ENCODE results near the gene PFKP. TPM values are rescaled to one million over a fixed set of nuclear protein-coding genes. Genes with fewer than 3 reads are reported as not detected.

PFKP gene
- total RNA-seq, 1 experiment from 2014 or later: 232 TPM

DNA sequence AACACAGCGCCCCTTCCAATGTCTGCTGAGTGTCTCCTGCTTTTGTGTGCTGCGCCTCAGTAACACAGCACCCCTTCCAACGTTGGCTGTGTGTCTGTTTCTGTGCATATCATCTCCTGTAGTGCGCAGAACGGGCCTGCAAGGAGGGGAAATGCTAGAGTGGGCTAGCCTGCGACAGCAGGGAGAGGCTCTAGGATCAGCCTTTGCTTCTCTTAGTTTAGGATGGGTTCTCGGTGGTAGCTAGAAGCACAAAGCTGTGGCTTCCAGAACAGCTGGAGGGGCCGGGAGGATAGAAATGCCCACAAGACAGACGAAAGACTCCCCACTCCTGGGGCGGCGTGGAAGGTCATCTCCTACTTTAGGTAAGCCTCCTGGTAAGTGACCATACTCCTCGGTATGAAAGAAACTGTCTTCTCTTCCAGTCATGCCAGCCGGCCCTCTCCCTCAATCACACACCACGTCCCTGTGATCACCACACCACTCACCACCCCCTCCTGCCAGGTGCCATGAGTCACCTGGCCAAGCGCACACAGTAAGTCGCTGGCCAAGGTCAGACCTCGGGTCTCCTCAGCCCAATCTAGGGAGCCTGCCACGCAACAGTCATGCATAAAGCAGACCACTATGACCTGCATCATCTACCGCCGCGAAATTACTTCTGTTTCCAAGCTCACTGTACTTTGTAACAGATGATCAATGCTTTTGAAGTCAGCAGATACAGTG is 100.4 kb downstream of the PFKP start:
- in situ Hi-C loops (cut with HindIII; ENCODE audit: low pct_unique_long_range_greater_than_20kb, low sequenced_read_pairs): no loop called here
- CTCF ChIA-PET: no interaction called here
- peaks cover 20% of the 10 kb centered on the region for H3K36me3 ChIP-seq (ENCODE audit: control insufficient read depth, insufficient read depth, low read length)

DNA sequence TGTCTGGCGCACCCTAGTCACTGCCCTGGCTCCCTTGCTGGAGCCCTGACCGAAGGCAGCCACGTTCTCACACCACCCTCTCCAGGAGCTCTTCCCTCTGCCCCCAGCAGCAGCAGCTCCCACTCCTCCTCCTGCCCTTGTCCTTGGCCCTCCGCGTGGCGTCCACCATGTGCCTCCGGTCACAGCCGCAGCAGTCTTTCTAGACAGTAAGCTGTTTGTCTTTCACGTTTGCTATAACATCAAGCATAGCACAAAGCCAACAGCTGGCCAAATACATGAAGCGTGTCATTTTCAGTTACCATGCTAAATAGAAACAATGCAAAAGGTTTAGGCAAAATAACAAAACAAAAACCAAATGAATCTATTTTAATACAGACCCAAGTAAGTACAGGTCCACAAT is 101.9 kb downstream of the PFKP start:
- no peak overlapping the region for H3K4me3 ChIP-seq (ENCODE audit: low read depth in 2 of 2, low read length in 2 of 2)
- BruUV-seq (replicated peaks): no TSS peak
- DNase-seq (ENCODE audit: low read depth, low spot score): no peak
- in situ Hi-C loops (cut with HindIII; ENCODE audit: low pct_unique_long_range_greater_than_20kb, low sequenced_read_pairs): no loop called here
- POLR2A ChIA-PET: no interaction called here
- TF ChIP-seq, protein P1, sequence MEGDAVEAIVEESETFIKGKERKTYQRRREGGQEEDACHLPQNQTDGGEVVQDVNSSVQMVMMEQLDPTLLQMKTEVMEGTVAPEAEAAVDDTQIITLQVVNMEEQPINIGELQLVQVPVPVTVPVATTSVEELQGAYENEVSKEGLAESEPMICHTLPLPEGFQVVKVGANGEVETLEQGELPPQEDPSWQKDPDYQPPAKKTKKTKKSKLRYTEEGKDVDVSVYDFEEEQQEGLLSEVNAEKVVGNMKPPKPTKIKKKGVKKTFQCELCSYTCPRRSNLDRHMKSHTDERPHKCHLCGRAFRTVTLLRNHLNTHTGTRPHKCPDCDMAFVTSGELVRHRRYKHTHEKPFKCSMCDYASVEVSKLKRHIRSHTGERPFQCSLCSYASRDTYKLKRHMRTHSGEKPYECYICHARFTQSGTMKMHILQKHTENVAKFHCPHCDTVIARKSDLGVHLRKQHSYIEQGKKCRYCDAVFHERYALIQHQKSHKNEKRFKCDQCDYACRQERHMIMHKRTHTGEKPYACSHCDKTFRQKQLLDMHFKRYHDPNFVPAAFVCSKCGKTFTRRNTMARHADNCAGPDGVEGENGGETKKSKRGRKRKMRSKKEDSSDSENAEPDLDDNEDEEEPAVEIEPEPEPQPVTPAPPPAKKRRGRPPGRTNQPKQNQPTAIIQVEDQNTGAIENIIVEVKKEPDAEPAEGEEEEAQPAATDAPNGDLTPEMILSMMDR (IDR thresholded peaks at IDR 0.05): no peak
- TF ChIP-seq POLR2AphosphoS5 (IDR thresholded peaks at IDR 0.05; ENCODE audit: low read depth, low read length) (no peak), SIN3A (IDR thresholded peaks at IDR 0.05; ENCODE audit: borderline replicate concordance, insufficient read depth, low read depth, low read length) (no peak), TCF7L2 (IDR thresholded peaks at IDR 0.05; ENCODE audit: low read depth, low read length) (no peak)
- TF ChIP-seq, protein P2, sequence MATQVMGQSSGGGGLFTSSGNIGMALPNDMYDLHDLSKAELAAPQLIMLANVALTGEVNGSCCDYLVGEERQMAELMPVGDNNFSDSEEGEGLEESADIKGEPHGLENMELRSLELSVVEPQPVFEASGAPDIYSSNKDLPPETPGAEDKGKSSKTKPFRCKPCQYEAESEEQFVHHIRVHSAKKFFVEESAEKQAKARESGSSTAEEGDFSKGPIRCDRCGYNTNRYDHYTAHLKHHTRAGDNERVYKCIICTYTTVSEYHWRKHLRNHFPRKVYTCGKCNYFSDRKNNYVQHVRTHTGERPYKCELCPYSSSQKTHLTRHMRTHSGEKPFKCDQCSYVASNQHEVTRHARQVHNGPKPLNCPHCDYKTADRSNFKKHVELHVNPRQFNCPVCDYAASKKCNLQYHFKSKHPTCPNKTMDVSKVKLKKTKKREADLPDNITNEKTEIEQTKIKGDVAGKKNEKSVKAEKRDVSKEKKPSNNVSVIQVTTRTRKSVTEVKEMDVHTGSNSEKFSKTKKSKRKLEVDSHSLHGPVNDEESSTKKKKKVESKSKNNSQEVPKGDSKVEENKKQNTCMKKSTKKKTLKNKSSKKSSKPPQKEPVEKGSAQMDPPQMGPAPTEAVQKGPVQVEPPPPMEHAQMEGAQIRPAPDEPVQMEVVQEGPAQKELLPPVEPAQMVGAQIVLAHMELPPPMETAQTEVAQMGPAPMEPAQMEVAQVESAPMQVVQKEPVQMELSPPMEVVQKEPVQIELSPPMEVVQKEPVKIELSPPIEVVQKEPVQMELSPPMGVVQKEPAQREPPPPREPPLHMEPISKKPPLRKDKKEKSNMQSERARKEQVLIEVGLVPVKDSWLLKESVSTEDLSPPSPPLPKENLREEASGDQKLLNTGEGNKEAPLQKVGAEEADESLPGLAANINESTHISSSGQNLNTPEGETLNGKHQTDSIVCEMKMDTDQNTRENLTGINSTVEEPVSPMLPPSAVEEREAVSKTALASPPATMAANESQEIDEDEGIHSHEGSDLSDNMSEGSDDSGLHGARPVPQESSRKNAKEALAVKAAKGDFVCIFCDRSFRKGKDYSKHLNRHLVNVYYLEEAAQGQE (IDR thresholded peaks at IDR 0.05; ENCODE audit: insufficient read depth in 1 of 2, low read depth in 2 of 2, low read length in 1 of 2): no peak
- CTCF ChIA-PET: no interaction called here
- no peaks in the 10 kb centered on the region for H3K27me3 ChIP-seq (ENCODE audit: control insufficient read depth, insufficient read depth, low read length)
- no peak for ATAC-seq
- peaks cover 13% of the 10 kb centered on the region for H3K36me3 ChIP-seq (ENCODE audit: control insufficient read depth, insufficient read depth, low read length)
- no peak overlapping the region for H3K27ac ChIP-seq (ENCODE audit: low read length)
- intact Hi-C loops (cut with micrococcal nuclease; ENCODE audit: unreplicated experiment): no loop called here
- H3K9me3 ChIP-seq (ENCODE audit: control insufficient read depth, insufficient read depth, low read depth, low read length): no peaks in the 10 kb centered on the region
- peaks cover 4% of the 10 kb centered on the region; the same call in 1 of the 2 replicates for H3K4me1 ChIP-seq (ENCODE audit: control insufficient read depth, insufficient read depth, low read length)

More for the DNA sequence above, 100.4 kb downstream of the PFKP start:
- ATAC-seq (no peak), DNase-seq (ENCODE audit: low read depth, low spot score) (no peak)
- Histone ChIP-seq H3K4me3 (ENCODE audit: low read depth in 2 of 2, low read length in 2 of 2) (no peak overlapping the region), H3K27me3 (ENCODE audit: control insufficient read depth, insufficient read depth, low read length) (no peaks in the 10 kb centered on the region), H3K27ac (ENCODE audit: low read length) (no peak overlapping the region), H3K4me1 (ENCODE audit: control insufficient read depth, insufficient read depth, low read length) (peaks cover 4% of the 10 kb centered on the region; the same call in 1 of the 2 replicates), H3K9me3 (ENCODE audit: control insufficient read depth, insufficient read depth, low read depth, low read length) (no peaks in the 10 kb centered on the region)
- intact Hi-C loops (cut with micrococcal nuclease; ENCODE audit: unreplicated experiment): no loop called here
- POLR2A ChIA-PET: no interaction called here
- TF ChIP-seq TCF7L2 (IDR thresholded peaks at IDR 0.05; ENCODE audit: low read depth, low read length) (no peak), POLR2AphosphoS5 (IDR thresholded peaks at IDR 0.05; ENCODE audit: low read depth, low read length) (no peak), SIN3A (IDR thresholded peaks at IDR 0.05; ENCODE audit: borderline replicate concordance, insufficient read depth, low read depth, low read length) (no peak)
- TF ChIP-seq, protein P2 (IDR thresholded peaks at IDR 0.05; ENCODE audit: insufficient read depth in 1 of 2, low read depth in 2 of 2, low read length in 1 of 2): no peak
- TF ChIP-seq, protein P1 (IDR thresholded peaks at IDR 0.05): no peak
- BruUV-seq (replicated peaks): no TSS peak
